Coronary artery (tissue), 2 donors: ENCODE results near the gene DCAF4.
"Not testable (repeated sequence)": the region's sequence is repeated elsewhere in the genome, so short reads cannot be mapped to it uniquely, and the experiment has no call there.

Experiments
- DNase-seq: peaks from one replicate; pipeline ENCODE4 v3.0.0-alpha.2; 2017; ENCODE audit warnings: low spot score
- H3K27ac ChIP-seq, 2 donors: fragments of 200-600 bp; sonication (generic); one replicate each; pipeline ENCODE4 v1.5.1; 2016 to 2019
- H3K4me3 ChIP-seq: fragments of 200-600 bp; sonication (generic); 2 replicates; pipeline ENCODE4 v1.5.1; 2016; ENCODE audit warnings: mild to moderate bottlenecking, moderate library complexity
- TF ChIP-seq, protein P1 (sequence below): fragments of 200-600 bp; sonication (generic); IDR thresholded peaks from one replicate; pipeline ENCODE4 v1.5.1; 2019; ENCODE audit warnings: antibody characterized with exemption

DCAF4 gene

DNA sequence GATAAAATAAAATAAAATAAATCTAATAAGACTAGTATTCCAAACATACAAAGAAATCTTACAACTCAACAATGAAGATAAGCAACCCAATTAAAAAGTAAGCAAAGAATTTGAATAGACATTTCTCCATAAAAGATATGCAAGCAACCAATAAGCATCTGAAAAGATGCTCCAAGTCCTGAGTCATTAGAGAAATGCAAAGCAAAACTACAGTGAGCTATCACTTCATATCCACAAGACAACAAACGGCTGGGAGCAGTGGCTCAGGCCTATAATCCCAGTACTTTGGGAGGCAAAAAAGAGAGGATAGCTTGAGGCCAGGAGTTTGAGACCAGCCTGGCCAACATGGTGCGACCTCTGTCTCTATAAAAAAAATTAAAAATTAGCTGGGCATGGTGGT, 73.8 kb downstream of the DCAF4 start:
- no peak overlapping the region for H3K27ac ChIP-seq
- no peak for DNase-seq
- no peak overlapping the region for H3K4me3 ChIP-seq
- TF ChIP-seq, protein P1, sequence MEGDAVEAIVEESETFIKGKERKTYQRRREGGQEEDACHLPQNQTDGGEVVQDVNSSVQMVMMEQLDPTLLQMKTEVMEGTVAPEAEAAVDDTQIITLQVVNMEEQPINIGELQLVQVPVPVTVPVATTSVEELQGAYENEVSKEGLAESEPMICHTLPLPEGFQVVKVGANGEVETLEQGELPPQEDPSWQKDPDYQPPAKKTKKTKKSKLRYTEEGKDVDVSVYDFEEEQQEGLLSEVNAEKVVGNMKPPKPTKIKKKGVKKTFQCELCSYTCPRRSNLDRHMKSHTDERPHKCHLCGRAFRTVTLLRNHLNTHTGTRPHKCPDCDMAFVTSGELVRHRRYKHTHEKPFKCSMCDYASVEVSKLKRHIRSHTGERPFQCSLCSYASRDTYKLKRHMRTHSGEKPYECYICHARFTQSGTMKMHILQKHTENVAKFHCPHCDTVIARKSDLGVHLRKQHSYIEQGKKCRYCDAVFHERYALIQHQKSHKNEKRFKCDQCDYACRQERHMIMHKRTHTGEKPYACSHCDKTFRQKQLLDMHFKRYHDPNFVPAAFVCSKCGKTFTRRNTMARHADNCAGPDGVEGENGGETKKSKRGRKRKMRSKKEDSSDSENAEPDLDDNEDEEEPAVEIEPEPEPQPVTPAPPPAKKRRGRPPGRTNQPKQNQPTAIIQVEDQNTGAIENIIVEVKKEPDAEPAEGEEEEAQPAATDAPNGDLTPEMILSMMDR = no peak

DNA sequence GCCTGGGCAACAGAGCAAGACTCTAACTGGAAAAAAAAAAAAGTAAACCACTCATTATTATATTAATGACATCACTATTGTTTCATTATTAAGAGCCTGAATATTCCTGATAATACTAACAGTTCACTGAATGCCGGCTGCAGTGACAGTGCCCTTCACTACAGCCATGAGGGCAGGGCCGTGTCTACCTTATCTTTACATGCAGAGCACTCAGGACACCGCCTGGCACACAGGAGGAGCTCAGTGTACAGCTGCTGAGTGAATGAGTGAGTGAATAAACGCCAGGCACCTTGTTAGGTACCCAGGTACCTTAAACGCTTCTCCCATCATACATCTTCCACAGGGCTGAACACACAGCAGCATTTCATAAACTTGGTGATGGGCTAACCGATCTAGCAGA, 77.4 kb downstream of the DCAF4 start:
- DNase-seq = no peak
- H3K27ac ChIP-seq = no peak overlapping the region
- H3K4me3 ChIP-seq = no peak overlapping the region
- TF ChIP-seq, protein P1 = no peak

DNA sequence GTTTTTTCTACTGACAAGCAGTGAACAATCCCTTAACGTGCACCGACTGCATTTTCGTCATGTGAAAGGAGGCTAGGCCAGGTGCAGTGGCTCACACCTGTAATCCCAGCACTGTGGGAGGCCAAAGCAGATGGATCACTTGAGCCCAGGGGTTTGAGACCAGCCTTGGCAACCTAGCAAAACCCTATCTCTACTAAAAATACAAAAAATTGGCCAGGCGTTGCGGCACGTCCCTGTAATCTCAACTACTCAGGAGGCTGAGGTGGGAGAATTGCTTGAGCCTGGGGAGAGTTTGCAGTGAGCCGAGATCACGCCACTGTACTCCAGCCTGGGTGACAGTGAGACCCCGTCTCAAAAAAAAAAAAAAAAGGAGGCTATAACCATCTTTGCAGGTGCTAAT, 78.4 kb downstream of the DCAF4 start:
- DNase-seq, H3K4me3 ChIP-seq, H3K27ac ChIP-seq: not testable (repeated sequence)

DNA sequence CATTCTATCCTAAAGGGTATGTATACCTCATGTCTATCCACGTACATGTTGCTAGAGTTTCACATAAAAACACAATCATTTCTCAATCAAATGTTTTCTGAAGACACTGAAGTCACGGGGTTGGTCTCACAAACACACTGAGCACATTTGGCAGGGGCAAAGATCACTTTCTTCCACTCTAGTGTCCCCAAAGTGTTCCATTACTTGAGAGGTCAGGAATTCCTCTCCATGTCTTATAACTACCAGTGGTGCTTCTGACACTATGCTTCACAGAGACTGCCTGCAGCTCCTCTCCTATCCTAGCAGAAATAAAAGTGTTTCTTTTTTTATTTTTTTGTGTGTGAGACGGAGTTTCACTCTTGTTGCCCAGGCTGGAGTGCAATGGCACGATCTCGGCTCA, 81.6 kb downstream of the DCAF4 start:
- DNase-seq = no peak
- TF ChIP-seq, protein P1 = no peak
- H3K4me3 ChIP-seq = no peak overlapping the region
- peak overlapping the region in 1 of 2 donors; percentile 77 for H3K27ac ChIP-seq

DNA sequence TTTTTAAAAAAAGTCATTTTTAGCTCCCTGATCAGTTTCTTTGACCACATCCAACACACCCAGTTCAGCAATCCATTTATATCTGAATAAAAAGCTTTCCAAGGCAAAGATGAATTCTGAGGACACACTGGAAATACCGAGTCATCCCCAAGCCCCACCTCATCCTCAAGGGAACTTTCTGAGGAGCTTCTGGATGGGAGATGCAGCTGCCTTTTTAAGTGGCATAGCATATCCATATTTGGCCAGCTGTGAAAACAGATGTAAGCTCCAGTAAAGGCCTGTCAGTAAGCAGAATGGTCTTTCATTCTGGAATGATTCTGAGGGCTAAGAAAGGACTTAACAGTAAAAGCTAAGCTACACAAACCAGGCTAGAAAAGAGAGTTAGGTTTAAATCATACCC, 82.2 kb downstream of the DCAF4 start:
- peak overlapping the region in 1 of 2 donors; percentile 77 for H3K27ac ChIP-seq
- no peak overlapping the region for H3K4me3 ChIP-seq
- no peak for DNase-seq
- TF ChIP-seq, protein P1 = no peak
